Common myeloid progenitor, CD34-positive (primary cell): ENCODE data around the gene DHX58.
A peak's percentile ranks its signal among the peaks of the same experiment; 100 is the strongest.

ENCODE experiments used
- CTCF ChIA-PET: fragments of 350-600 bp; sonication (Branson Sonifier 250); formaldehyde crosslinking; loops from one replicate; lab custom pipeline; 2021; ENCODE audit warnings: antibody characterized with exemption; lab: Charles Lee
- POLR2A ChIA-PET: fragments of 350-600 bp; sonication (Branson Sonifier 250); formaldehyde crosslinking; loops from one replicate; lab custom pipeline; 2021; ENCODE audit warnings: antibody characterized with exemption; lab: Charles Lee
- DNase-seq, 3 donors: peaks; one replicate each; pipeline versions ENCODE4 v3.0.0 to v3.0.0-alpha.2; 2013
- H3K27ac ChIP-seq, 2 experiments: 1 replicate in 1 of 2; 2 replicates in 1 of 2; pipeline ENCODE4 v1.7.0; 2013; ENCODE audit warnings: inconsistent platforms in 2 of 2, low read length in 2 of 2, mild to moderate bottlenecking in 2 of 2, low read depth in 1 of 2, moderate library complexity in 1 of 2; ENCODE audit not compliant: severe bottlenecking in 2 of 2, insufficient read depth in 1 of 2, poor library complexity in 1 of 2
- H3K27me3 ChIP-seq, 5 experiments: replicated peaks in 2 of 5; 1 replicate in 3 of 5; 2 replicates in 2 of 5; pipeline versions ENCODE4 v1.6.1 to v1.7.0; 2013; ENCODE audit warnings: low read length in 4 of 5, mild to moderate bottlenecking in 2 of 5, moderate library complexity in 2 of 5, inconsistent platforms in 1 of 5; ENCODE audit not compliant: insufficient read depth in 5 of 5, control insufficient read depth in 4 of 5
- H3K36me3 ChIP-seq, 4 experiments: 1 replicate in 2 of 4; 2 replicates in 2 of 4; pipeline versions ENCODE4 v1.6.1 to v1.7.0; 2013; ENCODE audit warnings: low read length in 3 of 4, control low read depth in 1 of 4, mild to moderate bottlenecking in 1 of 4; ENCODE audit not compliant: control insufficient read depth in 4 of 4, insufficient read depth in 4 of 4
- H3K4me1 ChIP-seq, 4 experiments: 1 replicate in 3 of 4; 2 replicates in 1 of 4; pipeline versions ENCODE4 v1.6.1 to v1.7.1; 2013; ENCODE audit warnings: low read length in 3 of 4, mild to moderate bottlenecking in 3 of 4, control low read depth in 1 of 4, inconsistent platforms in 1 of 4, moderate library complexity in 1 of 4; ENCODE audit not compliant: control insufficient read depth in 4 of 4, insufficient read depth in 4 of 4; ENCODE audit errors: control extremely low read depth in 1 of 4
- H3K4me3 ChIP-seq, 7 experiments: 1 replicate in 4 of 7; 2 replicates in 3 of 7; pipeline versions ENCODE4 v1.5.1 to v1.7.0; 2013; ENCODE audit warnings: mild to moderate bottlenecking in 7 of 7, low read length in 6 of 7, moderate library complexity in 6 of 7, inconsistent platforms in 2 of 7, low read depth in 2 of 7, control low read depth in 1 of 7; ENCODE audit not compliant: insufficient read depth in 4 of 7, control insufficient read depth in 1 of 7; ENCODE audit errors: extremely low read depth in 1 of 7
- H3K9me3 ChIP-seq, 5 experiments: 1 replicate in 4 of 5; 2 replicates in 1 of 5; pipeline versions ENCODE4 v1.6.1 to v1.7.1; 2013; ENCODE audit warnings: low read length in 4 of 5, mild to moderate bottlenecking in 2 of 5, inconsistent platforms in 1 of 5, low read depth in 1 of 5, moderate library complexity in 1 of 5; ENCODE audit not compliant: control insufficient read depth in 4 of 5, insufficient read depth in 2 of 5; ENCODE audit errors: control extremely low read depth in 1 of 5
- WGBS: methylation state at CpG from one replicate; pipeline ENCODE4 v1.1.5; 2013; ENCODE audit not compliant: insufficient coverage; 5-methylcytosine and 5-hydroxymethylcytosine counted together

DHX58 gene

DNA sequence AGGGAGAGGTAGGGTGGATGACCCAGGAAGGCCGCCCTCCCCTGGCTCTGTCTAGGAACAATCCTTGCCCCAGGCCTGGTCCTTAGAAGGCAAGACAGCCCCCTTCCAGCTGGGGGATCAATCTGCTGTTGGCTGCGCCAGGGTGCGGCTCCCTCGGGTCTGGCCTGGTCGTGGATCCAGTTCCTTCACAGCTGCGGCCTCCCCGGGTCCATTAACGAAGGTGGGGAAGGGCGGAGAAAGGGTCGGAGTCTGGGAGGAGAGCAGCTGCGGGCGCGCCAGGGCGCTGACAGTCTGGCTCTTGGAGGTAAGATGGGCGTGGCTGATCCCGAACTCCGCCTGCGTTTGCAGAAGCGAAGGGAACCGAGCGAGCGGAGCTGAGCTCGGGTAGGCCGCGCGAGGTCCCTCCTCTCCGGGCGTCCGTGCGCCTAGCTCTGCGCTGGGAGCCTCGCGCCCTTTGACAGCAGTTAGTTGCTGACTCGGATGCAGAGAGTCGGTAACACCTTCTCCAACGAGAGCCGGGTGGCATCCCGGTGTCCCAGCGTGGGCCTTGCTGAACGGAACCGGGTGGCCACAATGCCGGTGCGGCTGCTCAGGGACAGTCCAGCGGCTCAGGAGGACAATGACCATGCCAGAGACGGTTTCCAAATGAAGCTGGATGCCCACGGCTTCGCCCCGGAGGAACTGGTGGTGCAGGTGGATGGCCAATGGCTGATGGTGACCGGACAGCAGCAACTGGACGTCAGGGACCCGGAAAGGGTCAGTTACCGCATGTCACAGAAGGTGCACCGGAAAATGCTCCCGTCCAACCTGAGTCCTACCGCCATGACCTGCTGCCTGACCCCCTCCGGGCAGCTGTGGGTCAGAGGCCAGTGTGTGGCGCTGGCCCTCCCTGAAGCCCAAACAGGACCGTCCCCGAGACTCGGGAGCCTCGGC, 10.1 kb upstream of the DHX58 start, which contains the start of gene HSPB9:
Gene HSPB9 (plus strand): TSS at position 434 of the 933 bp plus-strand sequence. CDS start 47 bp downstream, at position 481.
- POLR2A ChIA-PET = interaction anchor here (0.6 kb wide), 1 partner anchor 487 kb away, joined by 3 read pairs; the partner anchor contains the start of genes RETREG3 and TUBG1

DNA sequence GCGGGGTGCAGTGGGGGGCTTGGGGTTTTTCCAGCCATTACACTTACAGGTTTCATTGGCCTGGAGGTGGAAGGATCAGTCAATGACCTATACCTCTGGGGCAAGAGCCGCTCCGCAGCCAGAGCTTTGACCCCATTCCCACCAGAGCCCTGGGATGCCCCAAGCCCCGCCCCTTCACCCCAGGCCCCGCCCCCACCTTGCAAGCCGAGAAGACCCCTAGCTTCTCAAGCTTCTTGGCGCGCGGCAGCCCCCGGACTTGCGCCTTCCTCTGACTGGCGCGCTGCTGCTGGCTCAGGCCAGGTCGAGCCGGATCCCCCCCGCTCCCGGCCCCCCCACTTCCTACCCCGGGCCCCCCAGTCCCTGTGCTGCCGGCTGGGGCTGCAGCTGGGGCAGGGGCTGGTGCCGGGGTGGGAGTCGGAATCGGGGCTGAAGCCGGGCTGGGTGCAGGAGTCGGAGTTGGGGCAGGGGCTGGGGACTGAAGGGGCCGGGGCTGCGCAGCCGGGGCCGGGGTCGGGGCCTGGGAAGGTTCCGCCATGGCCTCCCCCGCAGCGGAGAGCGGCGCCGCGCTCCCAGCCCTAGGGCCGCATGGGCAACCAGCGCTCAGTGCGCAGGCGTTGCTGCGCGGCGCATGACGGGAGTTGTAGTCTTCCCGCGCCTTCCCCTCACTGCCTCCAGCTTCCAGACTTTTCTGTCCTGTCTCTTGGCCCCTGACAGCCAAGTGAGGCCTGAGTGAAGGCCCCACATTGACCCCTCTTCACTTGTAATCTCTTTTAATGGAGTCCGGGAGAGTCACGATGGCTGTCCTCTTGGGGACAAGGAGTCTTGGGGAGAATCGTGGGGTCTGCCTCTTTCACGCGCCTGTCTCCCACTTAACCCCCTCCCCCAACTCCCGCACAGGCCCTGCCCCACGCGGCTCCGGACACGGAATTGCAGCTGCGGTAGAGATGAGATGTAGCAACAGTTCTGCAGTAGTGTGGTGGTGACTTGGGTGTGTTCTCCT, 8.6 kb upstream of the DHX58 start, which contains the start of gene KAT2A:
Gene KAT2A (minus strand): TSS at position 598 of the 1,000 bp plus-strand sequence. CDS start 63 bp downstream, at position 535.
- ChIA-PET POLR2A (interaction anchor here (0.6 to 1.4 kb wide), 4 partner anchors 10 to 103 kb away, joined by 3 to 9 read pairs (median 3); partner anchors contain the start of gene DNAJC7), CTCF (interaction anchor here (0.6 to 21.8 kb wide), 17 partner anchors 9 to 159 kb away, joined by 3 to 381 read pairs (median 3); partner anchors contain the start of genes DHX58, DNAJC7, KCNH4 and NKIRAS2)
- H3K36me3 ChIP-seq = peaks cover 2 to 43% (median 30%) of the 10 kb centered on the region in 4 experiments
- H3K4me3 ChIP-seq = peak within 1 kb of the TSS; percentile 8 to 72 (median 57)
- peak; percentile 56 to 77 (median 69) for DNase-seq
- 2% methylated on average over 24 of the region's 57 CpGs for WGBS
- peaks cover 0 to 15% (median 13%) of the 10 kb centered on the region in 4 experiments for H3K4me1 ChIP-seq
- H3K27me3 ChIP-seq = no peaks in the 10 kb centered on the region
- no peaks in the 10 kb centered on the region for H3K9me3 ChIP-seq
- peak within 1 kb of the TSS in 1 of 2 experiments; percentile 54 for H3K27ac ChIP-seq

More for the DNA sequence above, 10.1 kb upstream of the DHX58 start, which contains the start of gene HSPB9:
- peak within 1 kb of the TSS in 1 of 2 experiments; percentile 54 for H3K27ac ChIP-seq
- H3K9me3 ChIP-seq = no peaks in the 10 kb centered on the region
- H3K4me3 ChIP-seq = peak within 1 kb of the TSS in 2 of 7 experiments; percentile 63 to 72
- no peaks in the 10 kb centered on the region for H3K27me3 ChIP-seq
- H3K4me1 ChIP-seq = peaks cover 0 to 15% (median 13%) of the 10 kb centered on the region in 4 experiments
- H3K36me3 ChIP-seq = peaks cover 5 to 46% (median 32%) of the 10 kb centered on the region in 4 experiments
- WGBS = 97% methylated on average over 60 of the region's 61 CpGs
- no peak for DNase-seq
- CTCF ChIA-PET = interaction anchor here (0.7 to 1.8 kb wide), 5 partner anchors 12 to 283 kb away, joined by 3 to 5 read pairs (median 3); no protein-coding TSS in a partner anchor

DNA sequence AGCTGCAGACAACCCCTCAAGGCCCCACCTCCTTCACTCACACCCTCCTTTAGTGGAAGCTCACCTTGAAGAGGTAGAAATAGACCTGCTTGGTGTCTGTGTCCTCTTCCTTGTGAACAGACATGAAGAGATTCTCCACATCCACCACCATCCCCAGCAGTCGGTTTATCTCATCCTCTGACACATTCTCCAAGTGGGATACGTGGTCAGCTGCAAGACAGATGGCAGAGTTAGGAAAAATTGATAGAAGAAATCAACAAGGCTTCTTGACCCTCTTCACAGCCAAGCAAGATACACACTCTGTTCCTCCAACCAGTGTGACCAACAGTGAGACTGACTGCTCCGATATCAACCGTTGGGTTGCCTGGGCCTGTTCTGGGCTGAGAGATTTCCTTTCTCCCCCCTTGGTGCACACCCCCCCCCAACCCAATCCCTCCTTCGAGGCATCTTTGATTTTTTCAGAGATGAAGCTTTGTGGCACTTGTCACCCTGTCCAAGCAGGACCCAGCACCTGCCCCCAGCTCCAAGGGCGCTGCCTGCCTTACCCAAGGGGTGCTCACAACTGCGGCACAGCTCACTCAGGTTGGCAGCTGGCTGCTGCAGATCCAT, 7.8 kb upstream of the DHX58 start:
- POLR2A ChIA-PET = interaction anchor here (0.6 to 1.4 kb wide), 5 partner anchors 11 to 102 kb away, joined by 3 to 9 read pairs (median 3); partner anchors contain the start of gene DNAJC7
- WGBS = 60% methylated on average over 6 of the region's 7 CpGs
- H3K9me3 ChIP-seq = no peaks in the 10 kb centered on the region
- H3K27ac ChIP-seq = no peak overlapping the region
- CTCF ChIA-PET = interaction anchor here (0.9 to 21.8 kb wide), 17 partner anchors 8 to 158 kb away, joined by 3 to 381 read pairs (median 5); partner anchors contain the start of genes DHX58, DNAJC7, KCNH4 and NKIRAS2
- no peak for DNase-seq
- peaks cover 2 to 42% (median 29%) of the 10 kb centered on the region in 4 experiments for H3K36me3 ChIP-seq
- peaks cover 0 to 15% (median 13%) of the 10 kb centered on the region in 4 experiments for H3K4me1 ChIP-seq
- peak overlapping the region in 5 of 7 experiments; percentile 36 to 72 (median 59) for H3K4me3 ChIP-seq
- no peaks in the 10 kb centered on the region for H3K27me3 ChIP-seq

- H3K27me3 ChIP-seq = no peaks in the 10 kb centered on the region
- CTCF ChIA-PET = interaction anchor here (0.6 to 21.8 kb wide), 20 partner anchors 9 to 155 kb away, joined by 3 to 381 read pairs (median 5); partner anchors contain the start of genes DNAJC7, GHDC, KCNH4 and NKIRAS2
- no peak for DNase-seq
- peaks cover 2 to 43% (median 32%) of the 10 kb centered on the region in 4 experiments for H3K36me3 ChIP-seq
- POLR2A ChIA-PET = no interaction called here
- no peak overlapping the region for H3K4me3 ChIP-seq
- WGBS = over 99% methylated on average over 12 of the region's 18 CpGs
- H3K9me3 ChIP-seq = no peaks in the 10 kb centered on the region
- H3K27ac ChIP-seq = no peak overlapping the region
- H3K4me1 ChIP-seq = peaks cover 0 to 15% (median 13%) of the 10 kb centered on the region in 4 experiments
These were observed 6.8 kb upstream of the DHX58 start for GRCh38 chr17:42119301-42119700.

DNA sequence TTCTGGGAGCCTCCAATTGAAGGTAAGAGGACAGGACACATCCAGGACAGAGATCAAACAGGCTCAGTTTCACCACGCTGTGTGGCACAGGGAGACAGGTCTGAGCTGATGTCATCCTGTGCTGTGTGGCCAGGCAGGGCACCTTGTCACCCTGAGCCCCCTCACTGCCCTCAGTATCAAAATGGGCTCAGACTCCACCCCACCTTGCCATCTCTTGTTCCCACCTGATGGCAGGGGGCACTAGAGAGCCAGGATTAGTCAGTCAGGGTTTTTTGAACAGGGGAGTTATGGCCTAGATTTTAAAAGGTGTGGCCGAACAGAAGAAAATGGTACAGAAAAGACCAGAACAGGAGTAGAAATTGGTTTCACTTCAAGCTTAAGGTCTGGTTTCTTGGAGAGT, 6.0 kb upstream of the DHX58 start:
- Histone ChIP-seq H3K9me3 (no peaks in the 10 kb centered on the region), H3K36me3 (peaks cover 2 to 47% (median 33%) of the 10 kb centered on the region in 4 experiments), H3K4me1 (peaks cover 0 to 15% (median 14%) of the 10 kb centered on the region in 4 experiments), H3K4me3 (no peak overlapping the region), H3K27me3 (no peaks in the 10 kb centered on the region), H3K27ac (no peak overlapping the region)
- WGBS = 91% methylated on average over 2 of the region's 2 CpGs
- DNase-seq = peak; percentile 54 to 72 (median 69)
- POLR2A ChIA-PET = interaction anchor here (0.6 kb wide), 1 partner anchor 19 kb away, joined by 3 read pairs; no protein-coding TSS in a partner anchor
- CTCF ChIA-PET = interaction anchor here (0.6 to 21.8 kb wide), 21 partner anchors 8 to 156 kb away, joined by 3 to 381 read pairs (median 5); partner anchors contain the start of genes CNP, DNAJC7, GHDC and KCNH4
